Stimulated activated CD4-positive, alpha-beta T cell treated with anti-CD3 and anti-CD28 coated beads, Interleukin-4, amount 100 ng/mL, for 48 hours (primary cell): ENCODE measurements around the gene HAUS7.

ENCODE experiments used
- DNase-seq, 2 donors: peaks; one replicate each; pipeline ENCODE4 v3.0.0-alpha.2; 2020; ENCODE audit warnings: low read depth in 2 of 2

HAUS7 gene

DNA sequence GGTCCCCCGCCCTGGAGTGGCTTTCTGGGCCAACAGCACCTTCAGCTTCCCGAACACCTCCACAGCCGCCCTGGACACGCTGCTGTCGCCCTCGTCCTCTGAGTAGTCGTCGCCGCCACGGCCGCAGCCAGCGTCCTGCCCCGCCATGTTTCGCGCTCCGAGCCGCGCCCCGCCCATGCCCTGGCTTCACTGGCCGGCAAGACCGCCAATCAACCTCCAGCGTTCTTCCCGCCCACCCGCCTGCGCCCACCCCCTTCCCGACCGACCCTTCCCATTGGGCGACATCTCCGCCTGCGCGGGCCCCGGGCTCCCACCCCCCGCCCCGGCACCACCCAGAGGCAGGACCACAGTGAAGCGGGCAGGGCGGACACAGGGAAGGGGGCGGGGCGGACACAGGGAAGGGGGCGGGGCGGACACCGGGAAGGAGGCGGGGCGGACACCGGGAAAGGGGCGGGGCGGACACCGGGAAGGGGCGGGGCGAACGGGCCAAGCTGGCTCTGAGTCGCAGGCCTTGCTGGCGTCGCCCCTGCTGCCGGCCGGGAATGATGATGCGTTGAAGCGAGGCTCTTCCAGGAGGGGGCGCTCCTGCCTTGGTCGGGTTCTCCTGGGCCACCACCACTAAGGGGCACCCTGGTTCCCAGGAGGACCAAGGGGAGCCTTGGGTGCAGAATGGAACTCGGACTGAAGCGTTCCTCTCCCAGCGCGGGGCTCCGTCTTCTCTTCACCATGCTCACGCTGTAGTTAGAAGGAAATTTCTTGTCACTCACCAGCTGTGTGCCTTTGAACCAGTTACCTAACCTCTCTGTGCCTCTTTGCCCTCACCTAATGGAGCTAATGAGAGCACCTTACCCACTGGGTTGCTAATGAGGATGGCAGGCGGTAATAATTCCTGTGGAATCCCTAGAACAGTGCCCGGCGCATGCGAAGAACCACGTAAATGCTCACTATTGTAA, at the start of gene HAUS7:
Gene HAUS7 (minus strand): TSS at position 166 of the 953 bp plus-strand sequence. CDS start 19 bp downstream, at position 147.
- DNase-seq: peak; percentile 81 to 85

DNA sequence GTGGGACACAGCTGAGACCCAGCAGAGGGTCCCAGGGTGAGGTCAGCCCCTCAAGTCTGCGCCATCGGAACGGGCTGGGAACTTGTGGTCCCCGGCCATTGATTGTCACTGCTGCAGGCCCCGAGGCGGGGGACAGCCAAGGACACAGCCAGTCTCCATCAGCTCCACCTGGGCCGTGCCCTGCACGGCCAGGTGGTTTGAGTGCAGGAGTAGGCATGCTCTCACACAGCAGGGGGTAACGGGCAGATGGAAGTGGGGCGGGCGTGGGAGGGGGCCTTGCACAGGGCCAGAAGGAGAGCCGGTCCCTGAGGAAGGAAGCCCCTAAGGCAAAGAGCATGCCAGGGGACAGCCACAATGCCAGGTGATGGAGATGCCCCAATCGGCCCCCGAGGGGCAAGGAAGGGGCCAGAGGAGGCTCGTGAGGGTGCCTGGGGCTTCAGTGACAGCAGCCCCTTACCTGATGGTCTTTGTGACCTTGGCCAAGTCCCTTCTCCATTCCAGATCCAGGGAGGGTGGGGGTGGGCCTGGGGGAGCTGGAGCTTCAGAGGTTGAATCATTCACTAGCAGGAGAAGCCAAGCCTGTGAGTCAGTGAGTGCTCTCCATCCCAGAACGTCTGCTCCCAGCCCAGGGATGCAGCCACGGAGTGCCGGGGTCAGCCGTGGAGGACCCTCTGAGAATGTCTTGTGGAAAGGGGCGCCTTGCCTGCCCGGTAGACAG, 49.4 kb upstream of the HAUS7 start:
- no peak for DNase-seq

DNA sequence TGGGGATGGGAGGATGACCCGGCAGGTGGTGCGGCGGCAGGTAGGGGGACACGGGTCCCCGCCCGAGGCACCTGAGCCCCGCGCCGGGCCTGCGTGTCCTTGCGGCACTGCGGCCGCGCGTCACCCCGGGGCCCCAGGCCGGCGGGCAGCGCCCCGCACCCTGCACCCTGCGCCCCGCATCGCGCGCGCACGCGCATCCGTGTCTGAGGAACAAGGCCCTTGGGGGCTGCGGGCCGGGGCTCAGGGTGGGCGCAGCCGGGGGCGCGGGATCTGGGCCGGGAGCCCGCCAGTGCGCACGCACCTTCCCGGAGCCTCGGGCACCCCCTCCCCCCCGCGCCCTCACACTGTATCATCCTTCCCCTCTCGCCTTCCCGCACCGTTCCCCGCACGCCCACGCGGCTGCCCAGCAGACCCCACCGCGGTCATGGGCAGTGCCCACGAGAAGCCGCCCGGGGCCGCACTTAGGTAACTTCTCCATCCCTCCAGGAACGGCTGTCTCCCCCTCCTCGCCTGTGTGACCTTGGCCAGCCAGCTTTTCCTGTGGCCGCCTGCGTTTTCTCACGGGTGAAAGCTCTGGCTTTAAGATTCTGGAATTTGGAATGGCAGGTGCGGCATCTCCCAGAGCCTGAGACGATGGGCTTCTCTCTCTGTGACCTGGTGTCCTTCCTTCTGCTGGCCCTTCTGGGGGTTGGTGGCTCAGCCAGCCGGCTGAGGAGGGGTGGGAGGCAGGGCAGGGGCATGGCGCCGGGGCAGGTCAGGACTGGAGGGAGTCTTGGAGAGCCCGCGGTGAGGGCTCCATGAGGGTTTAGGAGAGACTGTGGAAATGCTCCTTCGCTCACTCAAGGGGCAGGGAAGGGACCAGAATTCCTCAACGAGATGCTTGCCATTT, 47.8 kb upstream of the HAUS7 start:
- no peak for DNase-seq

DNA sequence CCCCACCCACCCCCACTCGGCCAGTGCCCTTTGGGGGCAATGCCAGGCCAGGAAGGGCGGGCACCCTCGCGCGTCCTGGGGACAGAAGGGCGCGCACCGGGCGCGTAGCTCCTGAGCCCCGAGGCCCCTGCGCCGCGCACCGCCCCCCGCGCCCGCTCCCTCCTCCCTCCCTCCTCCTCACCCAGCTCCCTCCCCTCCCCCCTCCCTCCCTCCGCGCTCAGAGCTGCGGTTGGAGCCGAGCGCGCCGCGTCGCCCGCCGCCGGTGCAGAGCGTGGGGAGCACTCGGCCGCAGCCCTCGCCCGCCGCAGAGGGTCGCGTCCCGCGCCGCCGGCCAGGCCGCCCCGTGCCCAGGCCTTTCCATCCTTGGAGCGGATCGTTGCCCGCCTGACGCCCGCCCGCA, 47.0 kb upstream of the HAUS7 start, which contains the start of gene ATP2B3:
Gene ATP2B3 (plus strand): TSS at position 220 of the 400 bp plus-strand sequence. CDS start 18,606 bp downstream, outside the sequence.
- no peak for DNase-seq

DNA sequence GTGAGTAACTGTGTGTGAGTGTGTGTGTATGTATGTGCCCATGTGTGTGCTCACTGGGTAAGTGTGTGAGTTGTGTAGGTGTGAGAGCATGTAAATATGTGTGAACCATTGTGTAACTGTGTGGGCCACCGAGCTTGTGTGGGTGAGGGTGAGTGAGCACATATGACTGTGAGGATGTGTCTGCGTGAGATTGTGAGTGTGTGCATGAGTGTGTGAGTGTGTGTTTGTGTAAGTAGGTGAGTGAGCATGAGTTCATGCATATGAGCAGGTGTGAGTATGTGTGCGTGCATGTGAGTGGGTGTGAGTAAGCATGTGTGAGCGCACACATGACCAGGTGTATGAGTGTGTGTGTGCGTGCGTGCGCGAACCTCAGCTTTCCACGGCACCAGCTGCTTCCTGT, 45.7 kb upstream of the HAUS7 start:
- DNase-seq: no peak

DNA sequence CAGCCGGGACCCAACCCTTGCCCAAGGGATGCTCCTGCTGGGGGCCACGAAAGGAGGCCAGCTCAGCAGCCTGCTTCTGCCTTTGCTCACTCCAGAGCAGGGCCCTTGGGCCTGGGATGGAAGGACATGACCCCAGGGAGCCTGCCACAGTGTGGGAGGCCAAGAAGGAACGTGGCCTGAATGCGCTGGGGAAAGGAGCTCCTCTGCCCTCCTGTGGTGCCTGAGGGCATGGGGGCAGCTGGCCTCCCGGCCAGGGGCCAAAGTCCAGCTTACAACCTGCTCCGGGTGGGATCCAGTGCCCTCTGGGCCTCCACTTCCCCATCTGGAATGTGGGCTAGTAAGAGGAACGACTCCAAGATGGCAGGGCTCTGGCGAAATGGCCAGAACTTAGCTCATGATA, 45.1 kb upstream of the HAUS7 start:
- DNase-seq: no peak

DNA sequence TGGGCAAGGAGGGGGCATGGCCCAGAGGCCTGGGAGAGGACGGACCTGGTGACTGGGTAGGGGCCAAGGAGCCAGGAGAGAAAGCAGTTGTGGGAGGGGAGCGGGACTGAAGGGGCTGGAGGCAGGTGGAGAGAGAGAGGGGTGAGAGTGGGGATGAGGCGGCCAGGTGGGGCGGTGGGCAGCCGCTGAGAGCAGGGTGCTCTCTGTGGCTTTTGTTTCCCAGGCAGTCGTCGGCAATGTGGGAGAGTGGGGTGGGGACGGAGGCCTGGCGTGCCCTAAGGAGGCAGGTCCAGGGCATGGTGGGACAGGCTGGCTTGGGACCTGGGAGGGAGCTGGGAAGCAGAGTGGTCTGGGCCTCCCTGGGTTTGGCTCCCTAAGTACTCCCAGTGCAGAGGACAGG, 43.9 kb upstream of the HAUS7 start:
- DNase-seq: no peak

DNA sequence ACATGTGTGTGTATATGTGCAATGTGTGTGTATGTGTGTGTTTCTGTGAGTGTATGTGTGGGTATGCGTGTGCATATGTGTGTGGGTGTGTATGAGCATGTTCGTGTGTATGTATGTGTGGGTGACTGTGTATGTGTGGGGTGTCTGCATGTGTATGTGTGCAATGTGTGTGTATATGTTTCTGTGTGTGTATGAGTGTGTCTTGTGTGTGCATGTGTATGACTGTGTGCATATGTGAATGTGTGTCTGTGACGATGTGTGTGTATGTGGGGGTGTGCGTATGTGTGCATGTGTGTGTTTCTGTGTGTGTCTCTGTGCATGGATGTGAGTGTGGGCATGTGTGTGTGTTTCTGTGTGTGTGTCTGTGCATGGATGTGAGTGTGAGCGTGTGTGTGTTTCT, 42.9 kb upstream of the HAUS7 start:
- no peak for DNase-seq

DNA sequence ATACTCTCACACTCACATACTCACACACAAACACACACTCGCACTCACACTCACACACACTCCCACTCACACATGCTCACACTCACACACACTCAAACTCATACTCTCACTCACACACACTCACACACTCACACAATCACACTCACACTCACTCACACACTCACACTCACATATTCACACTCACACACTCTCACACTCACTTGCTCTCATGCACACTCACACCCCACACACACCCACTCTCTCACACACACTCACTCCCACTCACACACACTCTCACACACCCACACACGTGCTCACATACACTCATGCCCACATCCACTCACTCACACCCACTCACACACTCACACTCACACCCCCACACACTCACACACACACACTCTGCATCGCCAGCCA, 42.1 kb upstream of the HAUS7 start:
- no peak for DNase-seq

DNA sequence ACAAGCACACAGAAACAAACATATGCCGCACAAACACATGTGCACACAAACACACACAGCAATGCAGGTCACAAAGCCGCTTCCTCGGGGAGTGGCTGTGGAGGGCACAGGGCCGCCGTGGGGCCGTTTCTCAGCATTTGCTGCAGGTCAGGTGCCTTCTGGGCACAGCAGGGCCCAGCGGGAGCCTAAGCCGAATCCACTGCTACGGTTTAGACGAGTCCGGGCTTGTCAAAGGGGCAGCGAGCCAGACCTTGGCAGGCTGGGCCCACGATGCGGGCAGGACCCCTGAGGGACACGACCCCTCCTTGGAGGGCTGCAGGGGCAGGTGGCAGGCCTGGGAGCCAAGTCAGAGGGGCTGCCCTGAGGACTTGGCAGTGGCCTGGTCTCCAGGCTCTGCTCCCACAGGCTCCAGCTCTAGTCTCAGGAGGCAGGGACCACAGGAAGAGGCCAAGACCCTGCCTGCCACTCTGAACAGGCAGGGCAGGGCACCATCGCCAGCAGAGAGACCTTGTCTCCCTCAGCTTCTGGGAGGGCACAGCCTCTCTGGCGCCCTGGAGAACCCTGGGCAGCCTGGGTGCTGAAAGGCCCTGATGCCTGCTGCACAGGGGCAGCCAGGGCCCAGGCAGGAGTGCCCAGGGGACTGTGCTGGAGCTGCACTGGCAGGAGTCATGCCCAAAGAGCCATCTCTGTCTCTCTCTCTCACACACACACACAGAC, 41.6 kb upstream of the HAUS7 start:
- no peak for DNase-seq

DNA sequence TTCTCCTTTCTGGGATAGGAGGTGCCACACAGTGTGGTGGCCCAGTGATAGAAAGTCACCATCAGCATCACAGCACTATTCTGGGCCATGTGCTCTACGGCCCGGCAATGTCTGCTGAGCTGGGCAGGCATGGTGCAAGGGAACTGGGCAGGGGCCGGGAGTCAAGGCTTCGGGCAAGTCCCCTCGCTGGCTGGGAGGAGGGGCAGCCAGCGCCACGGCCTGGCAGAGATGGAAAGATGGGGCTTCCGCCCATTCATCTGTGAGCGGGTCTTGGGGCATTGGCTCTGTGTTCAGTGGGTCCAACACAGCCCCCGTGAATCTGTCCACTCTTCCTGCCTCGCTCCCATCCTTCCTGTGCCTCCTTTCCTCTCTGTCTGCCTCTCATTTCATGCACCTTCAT, 40.0 kb upstream of the HAUS7 start:
- DNase-seq: no peak

DNA sequence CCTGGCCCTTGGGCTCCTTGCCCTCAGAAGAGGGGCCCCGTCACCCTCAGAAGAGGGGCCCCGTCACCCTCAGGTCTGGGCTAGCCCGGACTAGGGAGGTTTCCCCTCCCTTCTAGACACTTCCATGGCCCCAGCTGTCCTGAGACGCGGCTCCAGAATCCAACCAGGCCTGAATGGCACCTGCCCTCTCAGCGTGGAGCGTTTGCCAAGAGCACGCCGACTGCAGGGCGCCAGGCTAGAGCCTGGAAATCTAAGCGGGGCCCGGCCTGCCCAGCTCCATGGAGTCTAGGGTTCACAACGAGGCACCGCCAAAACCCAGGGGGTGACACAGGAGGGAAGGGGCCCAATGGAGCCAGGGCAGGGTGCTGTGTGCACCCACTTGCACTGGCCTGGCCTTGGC, 39.2 kb upstream of the HAUS7 start:
- no peak for DNase-seq

DNA sequence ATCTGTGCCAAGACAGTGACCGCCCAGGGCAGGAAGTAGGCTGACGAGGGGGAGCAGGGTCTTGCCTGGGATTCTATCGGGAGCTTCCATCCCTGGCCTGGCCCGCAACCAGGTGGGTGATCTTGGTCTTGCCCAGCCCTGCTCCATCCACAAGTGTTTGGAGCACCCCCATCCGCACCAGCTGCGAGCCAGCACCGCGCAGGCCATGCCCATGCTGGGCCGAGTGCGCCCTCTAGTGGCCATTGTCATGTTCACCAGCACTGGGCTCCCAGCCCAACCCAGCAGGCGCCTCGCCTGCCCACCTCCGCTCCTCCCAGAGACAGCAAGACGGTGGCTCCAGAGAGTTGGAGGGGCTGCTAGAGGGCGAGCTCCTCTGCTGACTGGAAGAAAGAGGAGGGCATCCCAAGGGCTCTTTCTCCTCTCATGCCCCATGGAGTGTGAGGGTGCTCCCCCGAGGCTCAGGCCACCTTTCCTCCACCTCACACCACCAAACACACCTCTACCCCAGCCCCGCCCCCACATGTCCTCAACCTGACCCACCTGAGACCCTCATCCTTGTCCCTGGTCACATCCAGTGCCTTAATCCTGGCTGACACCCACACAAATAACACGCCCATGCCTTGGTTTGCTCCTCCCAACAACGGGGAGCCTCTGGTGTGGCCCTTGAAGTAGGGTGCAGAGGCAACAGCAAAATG, 37.3 kb upstream of the HAUS7 start:
- peak; percentile 70 to 79 for DNase-seq

DNA sequence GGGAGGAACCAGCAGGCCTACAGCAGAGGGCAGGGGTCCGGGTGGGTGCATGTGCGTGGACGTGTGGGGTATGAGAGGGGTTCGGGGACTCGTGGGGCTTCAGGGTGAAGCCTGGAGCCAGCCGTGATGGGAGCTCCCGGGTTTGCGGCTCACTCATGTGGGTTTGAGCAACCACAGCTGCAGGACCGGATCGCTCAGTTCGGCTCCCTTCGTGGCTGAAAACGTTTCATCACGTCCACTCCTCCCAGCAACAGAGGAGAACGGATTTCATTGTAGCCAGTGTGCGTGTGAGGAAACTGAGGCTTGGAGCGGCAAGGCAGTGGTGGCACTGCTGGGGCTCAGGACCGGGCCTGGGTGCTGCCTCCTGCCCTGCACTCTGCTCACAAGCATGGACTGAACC, 35.0 kb upstream of the HAUS7 start:
- no peak for DNase-seq

DNA sequence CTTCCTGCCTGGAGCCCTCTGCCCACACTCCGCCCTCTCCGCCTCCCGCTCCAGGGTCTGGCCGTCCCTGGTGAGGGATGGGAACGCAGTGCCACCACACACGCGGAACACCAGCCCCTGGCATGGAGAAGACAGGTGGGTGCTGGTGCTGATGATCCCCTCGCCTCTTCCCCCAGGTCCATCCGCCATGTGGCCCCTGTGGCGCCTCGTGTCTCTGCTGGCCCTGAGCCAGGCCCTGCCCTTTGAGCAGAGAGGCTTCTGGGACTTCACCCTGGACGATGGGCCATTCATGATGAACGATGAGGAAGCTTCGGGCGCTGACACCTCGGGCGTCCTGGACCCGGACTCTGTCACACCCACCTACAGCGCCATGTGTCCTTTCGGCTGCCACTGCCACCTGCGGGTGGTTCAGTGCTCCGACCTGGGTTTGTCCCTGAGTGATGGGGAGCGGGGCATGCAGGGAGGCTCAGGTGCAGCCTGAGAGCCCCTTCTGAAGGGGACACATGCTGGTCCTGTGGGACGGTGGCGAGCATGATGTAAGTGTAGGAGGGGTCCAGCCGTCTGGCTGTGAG, 34.2 kb upstream of the HAUS7 start:
- no peak for DNase-seq

DNA sequence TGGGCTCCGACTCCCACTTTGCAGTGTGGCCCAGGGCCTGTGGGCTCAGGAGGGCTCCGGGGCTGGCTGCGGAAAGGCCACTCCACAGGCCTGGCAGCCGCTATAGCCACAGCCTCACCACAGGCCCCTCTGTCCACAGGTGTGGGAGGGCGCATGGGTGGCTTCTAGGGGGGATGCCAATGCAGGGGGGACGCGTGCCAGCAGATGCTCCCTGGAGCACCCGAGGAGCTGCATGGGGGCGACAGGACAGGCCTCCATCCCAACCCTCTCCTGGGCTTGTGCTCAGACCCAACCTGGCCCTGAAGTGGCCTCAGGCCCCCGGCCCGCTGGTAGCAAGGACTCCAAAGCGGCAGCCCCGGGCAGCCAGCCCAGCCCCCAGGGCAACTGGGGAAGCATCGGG, 32.4 kb upstream of the HAUS7 start:
- no peak for DNase-seq

DNA sequence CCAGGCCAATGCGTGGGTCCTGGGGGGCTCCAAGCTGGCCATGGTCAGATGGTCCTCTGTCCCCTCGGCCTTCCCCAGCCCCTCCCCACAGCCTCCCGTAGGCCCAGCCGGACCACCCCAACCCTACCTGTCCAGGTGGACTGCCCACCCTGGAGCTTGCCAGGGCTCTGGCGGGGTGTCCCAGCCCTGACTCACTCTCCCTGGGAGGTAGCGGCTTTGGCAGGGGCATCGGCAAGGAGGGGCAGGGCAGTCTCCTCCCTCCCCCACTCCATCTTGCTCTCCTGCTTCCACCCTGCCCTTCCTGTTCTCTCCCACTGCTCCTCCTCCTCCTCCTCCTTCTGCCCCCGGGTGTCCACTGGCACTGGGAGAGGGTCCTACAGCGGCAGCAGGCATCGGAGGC, 31.8 kb upstream of the HAUS7 start:
- DNase-seq: no peak

DNA sequence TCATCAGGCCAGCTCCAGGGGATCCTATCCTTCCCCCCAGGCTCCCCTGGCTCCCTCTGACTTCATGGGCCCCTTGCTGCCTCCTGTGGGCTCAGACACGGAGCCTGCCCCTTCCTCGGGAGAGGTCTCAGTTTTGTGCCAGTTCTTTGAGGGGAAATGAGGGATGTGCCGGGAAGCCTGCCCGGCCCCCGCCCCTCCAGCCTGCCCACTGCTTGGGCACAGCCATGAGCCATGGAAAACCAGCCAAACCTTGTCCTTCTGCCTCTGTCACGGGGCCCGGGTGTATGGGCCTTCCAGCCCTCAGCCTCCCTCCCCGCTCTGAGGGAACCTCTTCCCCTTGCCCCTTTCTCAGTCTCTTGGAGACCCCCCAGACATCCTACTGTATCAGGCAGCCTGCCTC, 31.2 kb upstream of the HAUS7 start:
- DNase-seq: no peak

DNA sequence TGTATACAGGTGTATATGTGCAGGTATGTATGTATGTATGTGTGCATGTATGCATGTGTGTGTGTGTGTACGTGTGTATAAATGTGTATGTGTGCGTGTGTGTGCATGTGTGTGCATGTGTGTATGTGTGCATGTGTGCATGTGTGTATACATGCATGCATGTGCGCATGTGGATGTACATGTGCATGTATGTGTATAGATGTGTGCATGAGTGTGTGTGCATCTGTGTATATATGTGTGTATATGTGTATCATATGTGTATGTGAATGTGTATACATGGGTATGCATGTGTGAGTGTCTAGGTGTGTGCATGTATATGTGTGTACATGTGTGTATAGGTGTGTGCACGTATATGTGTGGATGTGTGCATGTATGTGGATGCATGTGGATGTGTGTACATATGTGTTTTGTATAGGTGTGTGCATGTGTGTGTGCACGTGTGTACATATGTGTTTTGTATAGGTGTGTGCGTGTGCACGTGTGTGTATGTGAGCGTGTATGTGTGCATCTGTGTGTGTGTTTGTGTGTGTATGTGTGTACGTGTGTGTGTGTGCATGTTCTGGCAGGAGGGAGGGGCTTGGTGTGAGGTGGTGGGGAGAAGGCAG, 30.4 kb upstream of the HAUS7 start:
- no peak for DNase-seq

DNA sequence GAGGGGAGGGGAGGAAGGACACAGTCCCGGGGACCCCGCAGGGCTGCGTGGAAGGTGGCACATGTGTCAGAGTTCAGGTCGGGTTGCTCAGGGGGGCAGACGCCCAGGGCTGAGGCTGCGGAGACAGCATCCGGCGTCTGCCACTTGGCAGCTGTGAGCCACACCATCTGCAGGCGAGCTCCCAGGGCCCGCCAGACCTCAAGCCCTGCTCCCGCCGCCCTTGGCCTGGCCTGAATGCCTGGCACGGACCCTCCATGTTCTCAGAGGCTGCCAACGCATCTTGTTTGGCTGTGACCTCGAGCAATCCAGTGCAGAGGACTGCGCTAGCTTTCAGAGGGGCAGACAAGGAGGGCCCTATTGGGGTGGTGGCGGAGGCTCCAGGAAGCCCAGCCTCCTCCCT, 29.5 kb upstream of the HAUS7 start:
- DNase-seq: no peak
